HK-2 (cell line): ENCODE measurements around the gene EIF5AL1.
"Not testable (repeated sequence)": the region's sequence is repeated elsewhere in the genome, so short reads cannot be mapped to it uniquely, and the experiment has no call there.

Source experiments
- DNase-seq: peaks from one replicate; pipeline ENCODE4 v3.0.0-alpha.2; 2018; ENCODE audit not compliant: unreplicated experiment

EIF5AL1 gene

GRCh38 chr10:79511891-79512583 is at the start of gene EIF5AL1:
Gene EIF5AL1, plus strand, starts transcription at chr10:79512533. Its CDS starts 117 bp downstream, at chr10:79512650.
- not testable (repeated sequence) for DNase-seq

GRCh38 chr10:79463578-79464496 is 48.5 kb upstream of the EIF5AL1 start:
- no peak for DNase-seq

GRCh38 chr10:79465341-79465740 is 47.0 kb upstream of the EIF5AL1 start:
- DNase-seq, result no peak

GRCh38 chr10:79468015-79468560 is 44.2 kb upstream of the EIF5AL1 start:
- DNase-seq, result no peak

- DNase-seq, result no peak
These were observed 43.3 kb upstream of the EIF5AL1 start for GRCh38 chr10:79468841-79469585.

- DNase-seq, result no peak
These were observed 42.2 kb upstream of the EIF5AL1 start for GRCh38 chr10:79470096-79470495.

- DNase-seq, result no peak
These were observed 40.6 kb upstream of the EIF5AL1 start for GRCh38 chr10:79471776-79472175.

- DNase-seq, result no peak
These were observed 39.9 kb upstream of the EIF5AL1 start for GRCh38 chr10:79472449-79472848.

- DNase-seq, result no peak
These were observed 39.4 kb upstream of the EIF5AL1 start for GRCh38 chr10:79472951-79473350.

GRCh38 chr10:79473496-79474095 is 38.7 kb upstream of the EIF5AL1 start:
- DNase-seq, result no peak

GRCh38 chr10:79475119-79475653 is 37.1 kb upstream of the EIF5AL1 start:
- no peak for DNase-seq

- no peak for DNase-seq
These were observed 36.5 kb upstream of the EIF5AL1 start for GRCh38 chr10:79475877-79476276.

GRCh38 chr10:79476645-79477044 is 35.7 kb upstream of the EIF5AL1 start:
- no peak for DNase-seq

- DNase-seq, result no peak
These were observed 34.9 kb upstream of the EIF5AL1 start for GRCh38 chr10:79477456-79477855.

GRCh38 chr10:79479283-79479909 is 32.9 kb upstream of the EIF5AL1 start:
- DNase-seq, result no peak

- no peak for DNase-seq
These were observed 30.0 kb upstream of the EIF5AL1 start for GRCh38 chr10:79482304-79482703.

- DNase-seq, result no peak
These were observed 29.6 kb upstream of the EIF5AL1 start for GRCh38 chr10:79482741-79483140.

GRCh38 chr10:79483299-79483698 is 29.0 kb upstream of the EIF5AL1 start:
- DNase-seq, result no peak

GRCh38 chr10:79483948-79484347 is 28.4 kb upstream of the EIF5AL1 start:
- DNase-seq, result no peak

- no peak for DNase-seq
These were observed 27.9 kb upstream of the EIF5AL1 start for GRCh38 chr10:79484476-79484875.
